NCI-H2227 (cell line): ENCODE measurements around the gene UBAC2.

Experiments
- DNase-seq: peaks from one replicate; lab custom pipeline; 2025; ENCODE audit not compliant: unreplicated experiment; lab: John Stamatoyannopoulos, UW

UBAC2 gene

DNA sequence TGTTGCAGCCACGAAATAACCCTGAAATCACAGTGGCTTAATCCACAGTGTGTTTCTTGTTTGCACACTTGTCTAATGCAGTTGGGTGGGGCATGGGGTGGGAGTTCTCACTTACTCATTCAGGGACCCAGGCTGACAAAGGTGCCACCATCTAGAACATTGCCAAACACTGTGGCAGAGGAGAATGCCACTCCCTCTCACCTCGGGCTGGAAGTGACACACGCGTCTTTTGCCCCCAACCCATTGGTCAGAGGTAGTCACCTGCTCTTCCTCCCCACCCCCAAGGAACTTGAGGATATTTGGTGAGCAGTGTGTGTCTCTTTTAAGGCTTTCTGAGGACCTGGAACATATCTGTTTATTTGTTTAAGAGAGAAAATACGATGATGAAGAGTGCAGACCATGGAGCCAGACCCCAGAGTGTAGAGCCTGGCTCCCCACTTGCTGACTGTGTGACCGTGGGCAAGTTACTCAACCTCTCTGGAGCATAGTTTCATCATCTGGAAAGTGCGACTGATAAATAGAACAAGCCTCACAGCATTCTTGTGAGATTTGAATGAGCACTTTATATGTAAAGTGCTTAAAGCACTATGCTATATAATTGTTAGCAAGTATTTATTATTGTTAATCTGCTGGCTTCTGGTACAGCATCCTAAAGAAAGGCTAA lies 89.2 kb downstream of the UBAC2 start:
- no peak for DNase-seq

DNA sequence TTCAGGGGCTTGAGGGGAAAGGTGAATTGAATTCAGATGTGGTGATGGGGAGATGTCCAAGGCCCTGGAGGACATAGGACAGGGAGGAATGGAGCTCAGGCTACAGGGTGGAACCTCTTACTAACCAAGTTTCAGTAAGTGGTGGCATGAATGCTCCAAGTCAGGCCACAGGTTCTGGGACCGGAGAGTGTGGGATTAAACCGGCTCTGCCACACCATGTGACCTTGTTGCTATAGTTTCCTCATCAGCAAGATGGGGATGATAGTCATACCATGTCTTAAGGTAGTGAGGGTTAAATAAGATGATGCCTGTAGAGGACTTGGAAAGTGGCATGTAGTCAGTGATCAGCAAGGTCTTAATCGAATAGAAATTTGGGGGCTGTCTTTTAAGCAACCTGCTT lies 90.2 kb downstream of the UBAC2 start:
- no peak for DNase-seq

DNA sequence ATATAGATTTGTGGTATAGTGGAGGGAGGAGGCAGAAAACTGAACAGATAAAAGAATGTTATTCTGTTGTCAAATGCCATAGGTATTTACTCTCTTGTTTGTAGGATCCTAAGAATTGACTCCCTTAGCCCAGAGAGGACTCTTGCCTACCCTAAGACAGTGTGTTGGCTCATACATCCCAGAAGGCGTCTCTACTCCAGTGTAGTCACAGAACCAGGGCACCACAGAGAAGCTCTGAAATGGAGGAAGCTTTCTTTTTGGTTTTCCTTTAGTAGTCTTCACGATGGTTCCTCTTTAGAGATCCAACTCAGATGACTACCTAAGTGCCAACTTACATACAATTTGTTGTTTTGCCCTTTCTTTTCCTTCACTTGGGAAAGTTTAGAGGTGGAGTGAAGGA lies 92.5 kb downstream of the UBAC2 start:
- DNase-seq, result no peak

DNA sequence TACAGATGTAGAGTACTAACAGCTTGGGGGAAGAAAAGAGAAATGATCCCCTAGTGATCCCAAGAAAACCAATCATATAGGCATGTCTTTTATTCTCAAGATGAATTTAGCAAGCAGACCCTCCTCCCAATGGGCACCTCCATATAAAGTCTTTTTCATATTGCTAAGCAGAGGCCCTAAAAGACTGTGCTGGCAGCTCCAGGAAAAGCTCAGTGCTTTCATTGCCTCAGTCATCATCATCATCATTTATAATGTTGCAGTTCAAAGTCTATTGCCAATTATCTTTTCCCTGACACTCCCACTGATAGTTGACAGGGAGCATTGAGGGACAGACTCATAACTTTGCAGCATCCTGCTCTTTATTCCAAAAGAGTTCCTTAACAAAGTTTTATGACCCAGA lies 93.5 kb downstream of the UBAC2 start:
- DNase-seq, result no peak

DNA sequence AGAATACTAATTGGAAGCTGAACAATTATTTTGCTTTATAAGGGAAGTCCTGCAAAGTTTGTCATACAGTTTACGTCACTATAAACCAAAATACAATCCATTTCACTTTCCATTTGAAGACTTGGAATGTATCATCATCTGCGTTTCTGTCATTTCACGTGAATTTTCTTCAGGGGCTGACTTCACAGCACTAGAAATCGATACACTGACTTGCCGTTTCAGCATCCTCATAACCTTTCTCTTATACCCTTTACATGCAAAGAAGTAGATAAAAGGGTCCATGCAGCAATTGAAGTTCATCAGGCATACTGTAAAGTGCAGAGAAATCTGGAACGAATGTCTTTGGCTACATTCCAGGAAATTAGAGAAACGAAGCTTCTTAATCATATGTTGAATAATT lies 94.3 kb downstream of the UBAC2 start:
- DNase-seq, result no peak

DNA sequence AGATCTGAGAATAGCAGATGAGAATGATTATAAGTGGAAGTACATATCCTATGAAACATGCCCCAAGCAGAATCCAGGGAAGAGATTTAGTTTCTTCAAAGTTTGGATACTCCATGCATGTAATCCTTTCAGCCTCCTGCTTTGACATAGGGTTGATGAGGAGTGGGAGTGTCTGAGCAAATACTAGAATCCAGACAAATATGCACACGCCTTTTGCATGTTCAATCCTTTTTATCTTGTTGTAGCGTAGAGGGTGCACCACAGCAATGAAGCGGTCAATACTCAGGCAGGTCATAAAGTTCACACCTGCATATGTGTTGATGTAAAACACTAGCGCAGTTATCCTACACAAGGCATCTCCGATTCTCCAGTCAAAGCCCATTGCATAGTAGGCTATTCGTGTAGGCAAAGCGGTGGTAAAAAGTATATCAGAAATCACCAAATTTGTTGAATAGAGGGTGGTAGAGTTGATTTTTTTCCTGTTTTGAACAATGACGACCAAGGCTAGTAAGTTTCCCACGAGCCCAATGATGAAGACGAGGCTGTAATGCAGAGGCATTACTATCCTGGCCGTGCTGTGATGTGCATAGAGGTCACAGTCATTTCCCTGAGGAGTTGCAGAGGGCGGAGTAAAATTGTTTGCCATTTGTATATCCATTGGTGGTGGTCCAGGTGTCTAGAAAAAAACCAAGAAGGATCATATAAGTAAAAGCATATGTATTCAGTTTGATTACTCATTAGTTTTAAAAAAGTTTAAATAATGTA lies 95.0 kb downstream of the UBAC2 start:
- DNase-seq, result no peak

DNA sequence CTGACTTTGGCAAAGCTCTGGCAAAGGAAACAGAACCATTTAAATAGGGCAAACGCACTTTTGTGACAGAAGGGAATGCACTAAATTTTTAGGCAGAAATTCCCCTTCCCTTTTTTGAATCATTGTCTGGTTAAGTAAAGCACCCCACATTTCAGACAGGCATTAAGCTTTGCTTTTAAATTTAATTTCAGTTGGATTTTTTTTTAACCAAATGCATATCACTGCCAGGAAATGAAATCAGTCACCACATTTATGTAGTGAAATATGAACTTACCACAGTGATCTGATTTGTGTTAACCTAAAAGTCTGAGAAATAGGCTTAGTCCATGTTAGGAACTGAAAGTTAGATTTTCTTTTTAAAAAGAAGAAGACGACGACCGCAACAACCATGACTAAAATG lies 95.7 kb downstream of the UBAC2 start:
- no peak for DNase-seq

DNA sequence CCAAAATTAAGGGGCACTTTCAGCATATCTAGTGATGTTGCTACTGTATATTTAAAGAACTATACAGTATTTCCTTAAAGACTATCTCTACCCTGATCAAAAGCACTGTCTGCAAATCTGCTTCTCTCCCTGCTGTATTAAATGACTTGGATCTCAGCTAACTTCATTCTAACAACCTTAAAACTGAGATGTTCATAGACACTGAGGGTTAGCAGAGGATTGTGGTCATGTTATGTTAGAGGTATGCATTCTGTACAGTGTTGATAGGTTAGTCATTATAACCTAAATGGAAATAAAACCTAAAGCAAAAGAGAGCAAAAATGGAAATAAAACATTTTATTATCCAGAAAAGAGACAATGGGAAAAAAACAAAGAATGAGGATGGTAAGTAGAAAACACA lies 96.7 kb downstream of the UBAC2 start:
- no peak for DNase-seq

DNA sequence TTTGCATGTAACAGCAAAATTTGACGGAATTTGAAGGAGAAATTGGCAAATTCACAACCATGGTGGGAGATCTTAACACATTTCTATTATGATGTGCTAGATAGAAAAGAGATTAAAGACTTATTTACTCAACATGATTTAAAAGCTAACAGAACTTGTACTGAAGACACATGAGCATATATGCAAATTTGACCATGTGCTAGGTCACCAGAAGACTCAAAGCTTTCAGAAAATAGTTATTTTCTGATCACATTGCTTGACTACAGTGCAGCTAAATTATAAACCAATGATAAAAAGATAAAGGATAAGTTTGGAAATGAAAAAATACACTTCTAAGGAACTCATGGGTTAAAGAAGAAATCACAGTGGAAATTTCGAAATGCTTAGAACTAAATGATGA lies 97.4 kb downstream of the UBAC2 start:
- no peak for DNase-seq

DNA sequence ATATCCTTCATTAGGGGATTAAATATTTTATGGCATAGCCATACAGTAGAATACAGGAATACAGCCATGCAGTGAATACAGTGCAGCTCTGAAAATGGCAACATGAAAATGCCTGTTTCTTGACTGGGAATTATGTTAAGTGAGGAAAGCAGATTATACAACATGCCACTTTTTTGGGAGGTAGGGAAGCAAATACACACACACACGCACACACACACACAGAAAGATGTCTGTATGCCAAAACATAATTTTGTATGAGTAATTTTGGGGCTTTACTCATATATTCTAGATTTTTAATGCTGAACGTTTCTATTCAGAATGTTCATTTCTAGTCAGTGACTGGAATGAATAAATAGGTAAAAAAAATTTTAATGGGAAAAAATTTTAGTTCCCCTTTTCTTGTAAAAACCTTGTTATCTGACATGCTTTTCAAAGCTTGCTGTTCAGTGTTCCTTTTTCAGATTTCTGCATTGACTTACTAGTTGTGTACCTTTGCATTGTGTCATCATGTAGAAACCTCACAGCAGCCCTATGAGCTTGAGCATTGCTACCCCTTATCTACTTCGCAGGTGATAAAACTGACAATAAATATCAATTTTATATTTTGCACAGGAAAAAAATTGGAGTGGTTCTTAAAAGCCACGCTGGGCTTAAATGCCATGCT lies 98.7 kb downstream of the UBAC2 start:
- no peak for DNase-seq

DNA sequence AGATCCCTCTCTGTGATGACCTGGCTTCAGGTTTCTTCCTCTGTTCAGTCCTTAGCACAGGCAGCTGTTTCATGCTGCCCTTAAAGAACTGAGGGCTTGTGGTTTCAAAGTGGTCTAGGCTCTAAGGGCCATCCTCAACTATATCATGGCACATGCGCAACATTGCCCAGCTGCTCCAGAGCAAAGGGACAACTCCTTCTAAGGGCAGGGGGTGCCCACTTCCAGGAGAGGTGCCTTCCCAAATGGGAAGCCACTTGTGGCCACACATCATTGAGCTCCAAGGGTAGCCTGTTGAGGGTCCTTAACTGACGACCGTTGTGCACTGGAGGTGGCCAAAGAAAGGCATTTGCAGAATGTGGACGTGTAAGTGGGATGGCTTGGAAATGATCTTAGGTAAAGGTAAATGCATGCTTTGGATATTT lies 99.3 kb downstream of the UBAC2 start:
- DNase-seq, result no peak

DNA sequence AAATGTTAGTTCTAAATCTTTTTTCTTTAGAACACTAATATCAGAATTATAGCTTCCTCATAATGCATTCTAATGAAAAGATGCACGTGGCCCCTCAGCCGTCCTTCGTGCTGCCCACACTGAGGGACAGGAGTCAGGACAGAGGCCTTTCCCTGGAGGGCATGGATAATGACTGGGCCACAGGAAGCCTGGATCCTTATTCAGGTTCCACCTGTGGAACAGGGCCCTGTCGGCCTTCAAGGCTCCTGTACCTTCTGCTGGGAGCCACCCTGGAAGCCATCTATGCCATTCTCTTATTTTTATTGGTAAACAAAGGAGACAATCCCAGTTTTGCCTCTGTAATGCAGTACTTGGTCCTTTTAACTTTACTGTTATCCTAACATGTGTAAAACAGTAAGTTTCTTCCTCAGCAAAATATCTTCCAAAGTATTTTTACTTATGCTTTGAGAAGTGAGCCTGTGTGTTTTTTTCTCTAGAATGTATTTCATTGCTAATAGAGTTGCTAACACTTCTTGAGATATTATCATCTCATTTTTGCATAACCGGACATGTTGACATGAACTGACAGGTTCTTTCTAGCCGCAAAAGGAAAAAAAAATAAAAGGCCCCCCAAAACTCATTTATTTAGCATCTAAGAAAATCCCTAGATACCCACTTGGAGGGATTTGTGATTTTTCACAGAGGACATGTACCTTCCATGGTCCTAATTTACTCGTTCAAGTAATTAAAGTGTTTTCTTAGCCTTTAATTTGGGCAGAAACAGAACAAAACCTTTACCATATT lies 100.6 kb downstream of the UBAC2 start:
- no peak for DNase-seq

DNA sequence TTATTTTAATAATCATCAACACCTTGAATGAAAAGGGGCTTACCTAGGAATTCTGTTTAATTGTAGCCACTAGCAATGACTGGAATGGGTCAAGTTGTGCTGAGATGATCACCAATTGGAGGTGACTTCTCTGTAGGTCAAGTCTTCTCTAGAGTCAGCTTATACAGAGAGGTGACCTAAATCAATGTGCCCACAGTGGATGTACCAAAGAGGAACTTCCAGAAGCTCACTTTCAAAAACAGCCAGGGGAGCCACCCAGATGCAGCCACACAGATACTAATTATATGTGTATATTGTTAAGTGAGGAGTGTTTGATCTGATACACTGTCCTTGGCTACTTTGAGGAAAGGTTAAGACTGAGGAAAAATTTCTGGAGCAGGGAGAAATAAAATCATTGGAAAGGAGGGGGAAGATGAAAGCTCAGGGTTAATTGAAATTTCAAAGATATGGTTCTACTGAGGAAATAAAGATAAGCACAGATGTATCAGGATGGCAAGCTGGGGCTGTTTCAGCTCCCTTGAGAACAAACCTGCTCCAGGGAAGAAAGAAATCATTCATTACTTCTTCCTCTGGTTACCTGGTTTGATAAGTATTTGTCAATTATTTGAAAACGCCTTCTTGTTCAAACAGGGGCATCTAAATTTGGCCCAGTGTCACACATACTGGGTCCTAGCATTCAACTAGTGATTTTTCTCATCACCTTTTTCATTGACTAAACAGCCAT lies 101.4 kb downstream of the UBAC2 start:
- DNase-seq, result no peak

DNA sequence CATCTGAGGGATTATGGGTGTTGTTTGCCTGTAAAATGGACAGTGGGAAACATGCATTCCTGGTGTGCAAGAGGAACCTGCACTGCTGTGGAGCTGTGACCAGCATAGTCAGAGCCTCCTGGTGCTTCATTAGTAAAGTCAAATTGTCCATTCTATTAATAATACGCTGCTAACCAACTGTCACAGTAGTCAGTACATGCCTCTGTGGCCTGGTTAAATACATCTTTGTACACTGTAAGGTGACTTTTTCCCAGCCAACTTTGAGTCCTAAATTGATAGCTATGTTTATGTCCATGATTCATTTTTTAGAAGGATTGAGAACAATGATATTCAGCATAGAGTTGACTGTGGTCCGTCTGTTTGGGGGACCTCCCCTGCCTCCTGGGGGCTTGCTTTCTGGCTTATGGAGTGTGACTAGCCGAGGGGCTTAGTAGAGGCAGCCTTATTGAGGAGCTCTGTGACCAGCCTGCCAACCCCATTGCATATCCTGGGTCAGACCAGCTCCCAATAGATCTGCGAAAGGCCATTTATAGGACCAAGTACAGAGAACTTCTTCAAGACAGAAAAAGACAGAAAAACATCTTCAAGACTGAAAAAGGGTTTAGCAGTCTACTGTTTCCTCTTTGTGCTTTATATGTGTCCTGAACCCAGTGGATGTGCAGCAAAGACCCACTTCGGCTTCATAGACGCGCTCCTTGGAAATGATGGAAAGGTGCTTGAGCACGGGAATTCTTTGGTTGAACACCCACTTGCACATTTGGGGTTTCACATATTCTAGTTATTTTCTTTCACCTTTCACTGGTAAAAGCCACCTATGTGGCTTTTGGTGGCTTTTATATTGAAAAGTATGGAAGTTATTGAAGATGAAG lies 102.2 kb downstream of the UBAC2 start:
- no peak for DNase-seq

DNA sequence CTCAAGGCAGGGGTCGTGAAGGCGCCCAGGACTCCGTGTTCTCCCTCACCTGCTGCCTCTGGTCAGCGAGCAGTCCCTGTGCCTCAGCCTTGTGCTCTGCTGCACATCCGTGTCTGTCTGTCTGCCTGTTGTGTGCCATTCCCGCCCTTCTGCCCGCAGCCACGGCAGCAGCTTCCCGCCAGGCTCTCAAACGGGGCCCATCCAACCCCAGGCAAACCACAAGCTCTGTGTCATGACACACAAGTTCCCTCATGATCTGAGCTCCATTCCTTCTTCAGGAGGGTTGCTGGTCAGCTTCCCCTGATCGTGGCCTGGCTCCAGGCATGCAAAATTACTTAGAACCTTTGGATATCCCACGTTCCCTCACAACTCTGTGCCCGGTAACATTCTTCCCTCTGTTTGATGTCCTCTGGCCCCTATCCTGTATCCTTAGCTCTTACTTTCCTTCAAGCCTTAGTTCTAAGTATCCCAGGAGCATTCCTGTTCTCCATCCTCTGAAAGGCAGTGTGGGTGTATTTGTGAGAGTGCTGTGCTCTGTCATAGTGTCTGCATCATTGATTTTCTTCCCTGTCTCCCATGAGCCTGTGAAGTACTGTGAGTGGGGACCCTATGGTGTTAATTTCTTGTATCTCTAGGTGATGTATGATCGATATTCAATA lies 103.3 kb downstream of the UBAC2 start:
- no peak for DNase-seq

DNA sequence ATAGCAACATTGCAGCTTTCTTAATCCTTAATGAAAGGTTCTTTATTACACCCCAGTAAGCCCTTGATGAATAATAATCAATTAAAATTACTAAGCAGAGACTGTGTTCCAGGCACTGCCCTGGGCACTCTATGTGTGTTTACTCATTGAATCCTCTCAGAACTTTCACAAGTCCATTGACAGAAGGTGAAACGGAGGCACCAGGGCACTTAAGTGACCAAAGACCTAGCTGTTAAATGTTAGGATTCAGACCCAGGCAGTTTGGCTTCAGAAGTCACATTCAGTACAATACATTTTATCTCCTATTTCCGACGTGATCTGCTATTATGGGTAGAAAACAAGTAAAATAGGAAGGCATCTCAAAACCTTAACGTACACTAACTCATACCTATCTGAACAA lies 103.9 kb downstream of the UBAC2 start:
- DNase-seq, result no peak

DNA sequence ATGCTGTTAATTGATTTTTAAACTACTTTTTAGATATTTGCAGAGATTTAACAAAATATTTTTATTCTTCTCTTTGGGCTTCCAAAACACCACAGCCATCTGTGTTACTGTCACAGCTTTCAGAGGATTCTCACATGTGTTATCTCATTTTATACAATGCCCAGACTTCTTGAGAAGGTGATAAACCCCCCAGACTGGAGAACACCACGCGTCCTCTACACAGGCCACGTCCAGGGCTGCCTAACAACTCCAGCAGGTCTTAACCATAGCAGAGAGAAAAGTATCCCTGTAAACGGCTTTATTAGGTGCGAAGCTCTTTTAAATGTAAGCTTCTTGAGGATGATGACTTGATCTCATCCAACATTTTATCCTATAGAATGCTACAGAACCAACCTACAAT lies 104.5 kb downstream of the UBAC2 start:
- no peak for DNase-seq

DNA sequence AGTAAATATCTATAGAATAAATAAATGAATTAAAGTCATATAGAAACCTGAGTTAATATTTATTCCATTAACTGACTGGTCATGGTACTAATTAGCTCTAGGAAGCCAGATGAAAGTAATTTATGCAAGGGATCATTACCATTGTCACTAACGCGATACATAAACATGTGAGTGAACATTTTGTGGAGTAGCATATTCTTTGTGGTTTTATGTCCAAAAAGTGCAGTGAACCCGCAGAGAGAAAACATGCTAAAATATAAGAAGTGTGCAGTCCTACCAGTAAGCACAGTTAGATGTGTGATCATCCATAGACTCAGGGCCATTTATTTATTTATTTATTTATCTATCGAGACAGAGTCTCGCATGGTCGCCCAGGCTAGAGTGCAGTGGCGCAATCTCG lies 104.9 kb downstream of the UBAC2 start:
- DNase-seq, result no peak

DNA sequence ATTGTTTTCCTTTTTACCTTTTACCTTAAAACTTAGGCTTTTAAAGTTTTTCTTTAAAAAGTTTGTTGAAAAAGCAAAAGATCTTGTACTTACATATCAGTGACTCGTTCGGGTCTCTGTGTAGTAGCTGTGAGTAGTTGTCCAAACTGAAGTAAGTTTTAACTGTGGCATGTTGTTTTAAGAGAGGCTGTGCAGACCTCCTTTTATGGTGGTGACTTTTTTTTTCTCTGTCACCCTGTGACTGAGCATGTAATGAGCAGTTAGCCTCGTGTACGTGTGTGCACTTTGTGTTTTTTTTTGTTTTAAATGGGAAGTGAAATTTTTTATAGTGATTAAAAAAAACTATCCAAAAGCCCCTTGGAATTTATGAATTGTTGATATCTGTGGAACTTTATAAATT lies 106.6 kb downstream of the UBAC2 start, which contains the start of gene GPR183:
Gene GPR183 (minus strand): TSS at position 153 of the 400 bp plus-strand sequence. CDS start 11,254 bp downstream, outside the sequence.
- no peak for DNase-seq
